ENCODE data around the gene APLP2.
"Not testable (repeated sequence)": the region's sequence is repeated elsewhere in the genome, so short reads cannot be mapped to it uniquely, and the experiment has no call there.

The APLP2 gene

GRCh38 chr11:130172001-130172400 lies 102.3 kb downstream of the APLP2 start:
- not testable (repeated sequence) for DNase-seq (ENCODE audit: low read depth)

DNA sequence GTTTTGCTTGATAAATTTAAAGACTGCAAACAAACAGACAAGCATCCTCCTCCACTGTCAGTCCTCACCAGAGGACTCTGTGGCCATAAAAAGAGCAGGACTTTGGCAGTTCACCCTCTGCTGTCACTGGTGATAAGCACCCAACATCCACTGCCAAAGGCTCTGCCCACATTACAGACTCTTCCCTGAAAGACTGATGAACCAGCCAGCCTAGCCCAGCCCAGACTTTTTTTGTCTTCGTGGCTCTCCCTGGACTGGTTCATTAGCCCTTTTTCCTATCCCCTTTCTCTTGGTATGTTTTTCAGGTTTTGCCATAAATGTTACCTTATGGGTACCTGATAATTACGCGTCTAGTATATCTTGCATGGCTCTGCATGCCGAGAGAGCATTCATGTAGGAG lies 104.9 kb downstream of the APLP2 start:
- no peak for DNase-seq (ENCODE audit: low read depth)

- DNase-seq (ENCODE audit: low read depth): no peak
These were observed 106.2 kb downstream of the APLP2 start for GRCh38 chr11:130175898-130176297.

DNA sequence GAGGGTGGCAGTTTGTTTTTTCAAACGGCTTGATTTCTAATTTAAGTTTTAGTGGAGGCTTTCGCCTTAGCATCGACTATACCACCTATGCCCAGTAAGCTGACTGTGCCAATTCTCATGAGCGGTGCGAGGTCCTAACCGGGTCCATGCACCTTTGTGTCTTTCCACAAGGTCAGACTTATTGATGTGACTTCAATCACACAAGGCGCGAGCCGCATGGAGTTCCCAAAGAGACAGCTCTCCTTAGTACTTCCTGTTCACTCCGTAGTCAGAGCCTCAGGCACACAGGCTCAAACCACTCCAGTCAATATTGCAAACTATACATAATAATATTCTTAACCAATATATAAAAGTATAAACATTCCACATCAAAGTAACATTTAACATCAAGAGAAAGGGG lies 108.1 kb downstream of the APLP2 start:
- no peak for DNase-seq (ENCODE audit: low read depth)

GRCh38 chr11:130178441-130179339 lies 109.0 kb downstream of the APLP2 start:
- DNase-seq (ENCODE audit: low read depth): no peak

- DNase-seq (ENCODE audit: low read depth): no peak
These were observed 110.0 kb downstream of the APLP2 start for GRCh38 chr11:130179396-130180306.

- DNase-seq (ENCODE audit: low read depth): no peak
These were observed 110.8 kb downstream of the APLP2 start for GRCh38 chr11:130180491-130180890.

DNA sequence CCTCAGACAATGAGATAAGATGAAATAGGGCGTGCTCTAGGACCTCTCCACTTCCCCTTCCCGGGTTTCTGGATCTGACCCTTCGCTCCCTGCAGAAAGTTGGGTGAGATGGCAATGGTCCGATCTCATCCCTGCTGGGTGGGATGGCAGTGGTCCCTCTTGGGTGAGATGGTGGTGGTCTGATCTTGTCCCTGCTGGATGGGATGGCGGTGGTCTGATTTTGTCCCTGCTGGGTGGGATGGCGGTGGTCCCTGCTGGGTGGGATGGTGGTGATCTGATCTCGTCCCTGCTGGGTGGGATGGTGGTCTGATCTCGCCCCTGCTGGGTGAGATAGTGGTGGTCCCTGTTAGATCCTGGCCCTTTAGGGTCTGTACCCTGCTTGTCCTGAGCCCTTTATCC lies 111.2 kb downstream of the APLP2 start:
- no peak for DNase-seq (ENCODE audit: low read depth)

- no peak for DNase-seq (ENCODE audit: low read depth)
These were observed 111.9 kb downstream of the APLP2 start for GRCh38 chr11:130181295-130182272.

DNA sequence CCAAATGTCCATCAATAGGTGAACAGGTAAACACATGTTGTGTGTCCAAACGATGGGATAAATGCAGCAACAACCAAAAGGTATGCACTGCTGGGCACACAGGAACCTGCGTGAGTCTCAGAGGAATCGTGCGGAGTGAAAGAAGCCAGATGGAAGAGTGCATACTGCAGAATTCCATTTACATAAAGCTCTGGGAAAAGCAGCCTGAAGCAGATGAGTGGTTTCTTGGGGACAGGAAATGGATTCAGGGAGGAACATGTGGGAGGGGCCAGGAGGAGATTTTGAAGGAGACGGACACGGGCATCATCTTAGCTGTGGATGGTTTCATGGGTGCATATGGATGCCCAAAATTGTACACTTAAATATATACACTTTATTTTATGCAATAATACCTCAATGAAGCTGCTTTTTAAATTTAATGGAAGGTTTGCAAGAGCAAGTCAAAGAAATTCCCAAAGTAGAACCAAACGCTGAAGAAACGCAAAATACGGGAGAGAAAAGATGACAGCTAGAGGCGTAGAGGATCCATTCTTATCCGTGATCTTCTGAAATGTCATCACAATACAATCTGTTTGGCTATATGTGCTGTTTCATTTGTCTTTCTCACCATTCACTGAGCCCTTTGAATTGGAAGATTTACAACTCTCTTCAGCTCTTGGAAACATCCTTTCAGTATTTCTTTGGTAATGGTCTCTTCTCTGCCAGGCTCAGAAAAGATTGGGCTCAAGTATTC lies 114.3 kb downstream of the APLP2 start:
- no peak for DNase-seq (ENCODE audit: low read depth)

GRCh38 chr11:130187096-130187495 lies 117.4 kb downstream of the APLP2 start:
- DNase-seq (ENCODE audit: low read depth): no peak

DNA sequence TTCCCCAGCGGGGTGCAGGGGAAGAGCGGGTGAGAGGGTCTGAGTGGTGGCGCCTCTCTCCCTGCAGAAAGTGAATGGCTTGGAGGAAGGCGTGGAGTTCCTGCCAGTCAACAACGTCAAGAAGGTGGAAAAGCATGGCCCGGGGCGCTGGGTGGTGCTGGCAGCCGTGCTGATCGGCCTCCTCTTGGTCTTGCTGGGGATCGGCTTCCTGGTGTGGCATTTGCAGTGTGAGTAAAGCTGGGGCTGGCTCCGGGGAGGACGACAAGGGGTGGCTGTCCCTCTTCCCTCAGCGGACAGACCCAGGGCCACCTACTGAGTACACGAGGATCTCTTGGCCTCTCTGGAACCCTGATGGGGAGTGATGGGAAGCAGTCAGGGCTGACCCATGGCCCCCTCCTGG lies 118.4 kb downstream of the APLP2 start:
- DNase-seq (ENCODE audit: low read depth): no peak

DNA sequence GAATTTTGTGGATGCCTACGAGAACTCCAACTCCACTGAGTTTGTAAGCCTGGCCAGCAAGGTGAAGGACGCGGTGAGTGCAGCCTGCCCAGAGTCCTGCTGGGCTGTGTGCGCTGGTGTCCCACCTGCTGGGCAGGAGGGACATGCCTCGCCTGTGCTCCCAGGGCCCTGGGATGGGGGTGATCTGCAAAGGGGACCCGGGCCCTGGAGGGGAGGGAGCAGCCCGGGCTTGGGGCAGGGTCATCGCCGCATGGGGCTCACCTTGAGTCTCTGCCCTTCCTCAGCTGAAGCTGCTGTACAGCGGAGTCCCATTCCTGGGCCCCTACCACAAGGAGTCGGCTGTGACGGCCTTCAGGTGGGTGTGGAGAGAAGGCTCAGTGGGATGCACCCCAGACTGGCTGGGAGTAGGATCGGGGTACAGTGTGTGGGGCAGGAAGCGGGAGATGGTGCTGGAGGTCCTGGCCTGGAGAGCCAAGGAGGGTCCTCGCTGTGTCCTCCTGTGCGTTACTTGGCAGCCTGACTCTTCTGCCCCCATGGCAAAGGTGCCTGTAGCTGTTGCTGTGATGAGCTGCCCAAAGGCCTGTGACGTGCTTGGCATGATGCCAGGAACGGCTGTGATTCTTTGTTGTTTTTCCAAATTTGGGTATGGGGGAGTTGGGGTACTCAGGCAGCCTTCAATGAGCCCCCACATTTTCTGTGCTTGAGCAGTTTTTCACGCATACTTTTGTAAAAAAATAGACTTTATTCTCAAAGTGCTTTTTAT lies 119.1 kb downstream of the APLP2 start:
- no peak for DNase-seq (ENCODE audit: low read depth)

- DNase-seq (ENCODE audit: low read depth): no peak
These were observed 120.0 kb downstream of the APLP2 start for GRCh38 chr11:130189492-130190210.

GRCh38 chr11:130190371-130190881 lies 120.7 kb downstream of the APLP2 start:
- no peak for DNase-seq (ENCODE audit: low read depth)

DNA sequence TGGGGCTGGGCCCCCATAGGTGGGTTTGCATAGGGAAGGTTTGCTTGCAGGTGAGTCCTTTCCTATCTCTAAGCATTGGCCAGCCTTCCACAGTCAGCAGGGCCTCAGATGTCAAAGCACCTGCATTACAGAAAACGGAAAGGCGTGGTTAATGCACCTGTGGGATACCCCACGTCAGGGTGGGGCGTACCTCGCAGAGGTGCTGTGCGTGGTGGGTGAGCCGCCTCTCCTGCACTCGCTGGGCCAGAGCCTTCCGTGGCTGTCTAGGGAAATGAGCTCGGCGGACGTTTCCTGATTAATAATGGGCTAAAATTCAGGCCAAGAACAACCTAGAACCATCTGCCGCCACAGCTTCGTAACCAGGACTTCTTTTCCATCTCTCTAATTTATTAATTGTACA lies 122.2 kb downstream of the APLP2 start:
- DNase-seq (ENCODE audit: low read depth): no peak

GRCh38 chr11:130192845-130193267 lies 123.2 kb downstream of the APLP2 start:
- DNase-seq (ENCODE audit: low read depth): no peak

- not testable (repeated sequence) for DNase-seq (ENCODE audit: low read depth)
These were observed 123.9 kb downstream of the APLP2 start for GRCh38 chr11:130193551-130193950.

Data from activated T-cell treated with anti-CD3 and anti-CD28 coated beads for 24 hours (primary cell).